ENCODE results near the gene ADGRF4. TPM values are rescaled to one million over a fixed set of nuclear protein-coding genes. Genes with fewer than 3 reads are reported as not detected.

The ADGRF4 gene
- total RNA-seq, 1 experiment from 2014 or later = 0.10 TPM

GRCh38 chr6:47672816-47673215, 25.6 kb upstream of the ADGRF4 start:
- POLR2A ChIA-PET = no interaction called here

GRCh38 chr6:47674673-47675072, 23.7 kb upstream of the ADGRF4 start:
- no peak for DNase-seq (ENCODE audit: low read depth, low spot score)
- Histone ChIP-seq H3K36me3 (ENCODE audit: control insufficient read depth, insufficient read depth, low read length) (no peaks in the 10 kb centered on the region), H3K9me3 (ENCODE audit: control insufficient read depth, insufficient read depth, low read depth, low read length) (no peaks in the 10 kb centered on the region), H3K27me3 (ENCODE audit: control insufficient read depth, insufficient read depth, low read length) (no peaks in the 10 kb centered on the region; the same call in 1 of the 2 replicates), H3K4me1 (ENCODE audit: control insufficient read depth, insufficient read depth, low read length) (no peaks in the 10 kb centered on the region), H3K4me3 (ENCODE audit: low read depth in 2 of 2, low read length in 2 of 2) (no peak overlapping the region), H3K27ac (ENCODE audit: low read length) (no peak overlapping the region)
- ChIA-PET POLR2A (no interaction called here), CTCF (no interaction called here)
- in situ Hi-C loops (cut with HindIII; ENCODE audit: low pct_unique_long_range_greater_than_20kb, low sequenced_read_pairs) (no loop called here), intact Hi-C loops (cut with micrococcal nuclease; ENCODE audit: unreplicated experiment) (no loop called here)
- ATAC-seq = no peak
- BruUV-seq (replicated peaks) = no TSS peak
- TF ChIP-seq POLR2AphosphoS5 (IDR thresholded peaks at IDR 0.05; ENCODE audit: low read depth, low read length) (no peak), CTCF (IDR thresholded peaks at IDR 0.05) (no peak), SIN3A (IDR thresholded peaks at IDR 0.05; ENCODE audit: borderline replicate concordance, insufficient read depth, low read depth, low read length) (no peak), TCF7L2 (IDR thresholded peaks at IDR 0.05; ENCODE audit: low read depth, low read length) (no peak), REST (IDR thresholded peaks at IDR 0.05; ENCODE audit: insufficient read depth in 1 of 2, low read depth in 2 of 2, low read length in 1 of 2) (no peak)

More at GRCh38 chr6:47672816-47673215, 25.6 kb upstream of the ADGRF4 start:
- no peak overlapping the region for H3K27ac ChIP-seq (ENCODE audit: low read length)
- DNase-seq (ENCODE audit: low read depth, low spot score) = no peak
- H3K36me3 ChIP-seq (ENCODE audit: control insufficient read depth, insufficient read depth, low read length) = no peaks in the 10 kb centered on the region
- H3K9me3 ChIP-seq (ENCODE audit: control insufficient read depth, insufficient read depth, low read depth, low read length) = no peaks in the 10 kb centered on the region
- intact Hi-C loops (cut with micrococcal nuclease; ENCODE audit: unreplicated experiment) = no loop called here
- CTCF ChIA-PET = no interaction called here
- TF ChIP-seq TCF7L2 (IDR thresholded peaks at IDR 0.05; ENCODE audit: low read depth, low read length) = no peak
- TF ChIP-seq SIN3A (IDR thresholded peaks at IDR 0.05; ENCODE audit: borderline replicate concordance, insufficient read depth, low read depth, low read length) = no peak
- no peak for TF ChIP-seq REST (IDR thresholded peaks at IDR 0.05; ENCODE audit: insufficient read depth in 1 of 2, low read depth in 2 of 2, low read length in 1 of 2)
- no peak for TF ChIP-seq CTCF (IDR thresholded peaks at IDR 0.05)
- no peak for TF ChIP-seq POLR2AphosphoS5 (IDR thresholded peaks at IDR 0.05; ENCODE audit: low read depth, low read length)
- H3K4me3 ChIP-seq (ENCODE audit: low read depth in 2 of 2, low read length in 2 of 2) = no peak overlapping the region
- BruUV-seq (replicated peaks) = no TSS peak
- no peaks in the 10 kb centered on the region; the same call in 1 of the 2 replicates for H3K27me3 ChIP-seq (ENCODE audit: control insufficient read depth, insufficient read depth, low read length)
- no peaks in the 10 kb centered on the region for H3K4me1 ChIP-seq (ENCODE audit: control insufficient read depth, insufficient read depth, low read length)
- ATAC-seq = no peak
- in situ Hi-C loops (cut with HindIII; ENCODE audit: low pct_unique_long_range_greater_than_20kb, low sequenced_read_pairs) = no loop called here
